Gastrocnemius medialis (tissue), 4 donors: ENCODE results near the gene CNTN4.

Source experiments
- CTCF ChIP-seq, 5 experiments: fragments of 450-650 bp in 3 of 5; fragments of 200-600 bp in 2 of 5; sonication (generic) in 2 of 5; IDR thresholded peaks in 4 of 5; conservative IDR thresholded peaks in 1 of 5; 1 replicate in 4 of 5; 2 replicates in 1 of 5; pipeline ENCODE4 v1.5.1; 2016 to 2019; ENCODE audit warnings: antibody characterized with exemption in 5 of 5, mild to moderate bottlenecking in 3 of 5, moderate library complexity in 3 of 5
- POLR2A ChIP-seq, 2 donors: fragments of 450-650 bp; IDR thresholded peaks; one replicate each; pipeline ENCODE4 v1.6.1; 2017; ENCODE audit warnings: antibody characterized with exemption in 2 of 2, mild to moderate bottlenecking in 2 of 2, moderate library complexity in 2 of 2

- TF ChIP-seq POLR2A (IDR thresholded peaks at IDR 0.05) (no peak), CTCF (IDR thresholded peaks at IDR 0.05 in 4 of 5, conservative IDR thresholded peaks at IDR 0.05 in 1 of 5) (no peak)
Observed at GRCh38 chr3:2262204-2262603, 163.5 kb downstream of the CNTN4 start.
